K562 (cell line): Measurements from ENCODE around the gene TXNRD1.

Experiments used
- ARID2 ChIP-seq: fragments of 450-650 bp; IDR thresholded peaks from 2 replicates; pipeline ENCODE4 v1.6.1; 2017; ENCODE audit warnings: antibody characterized with exemption, mild to moderate bottlenecking
- EP300 ChIP-seq: IDR thresholded peaks from 2 replicates; pipeline ENCODE4 v1.6.1; 2012; ENCODE audit warnings: low read length, improper control_type of control experiment
- HLTF ChIP-seq: fragments of 450-650 bp; IDR thresholded peaks from 2 replicates; pipeline ENCODE4 v1.6.1; 2016
- NCOA2 ChIP-seq, 2 experiments: fragments of 450-650 bp; IDR thresholded peaks; 2 replicates each; pipeline ENCODE4 v1.6.1; 2018; ENCODE audit warnings: mild to moderate bottlenecking in 2 of 2, moderate library complexity in 1 of 2; ENCODE audit not compliant: partially characterized antibody in 2 of 2
- TF ChIP-seq, protein P1 (sequence below), 3 experiments: IDR thresholded peaks in 2 of 3; conservative IDR thresholded peaks in 1 of 3; 2 replicates each; pipeline ENCODE4 v1.5.1; 2011 to 2012; ENCODE audit warnings: low read length in 3 of 3, mild to moderate bottlenecking in 3 of 3, control low read depth in 2 of 3, improper control_type of control experiment in 1 of 3, inconsistent platforms in 1 of 3, low read depth in 1 of 3, mixed read lengths in 1 of 3, moderate library complexity in 1 of 3; ENCODE audit not compliant: insufficient read depth in 2 of 3

DNA sequence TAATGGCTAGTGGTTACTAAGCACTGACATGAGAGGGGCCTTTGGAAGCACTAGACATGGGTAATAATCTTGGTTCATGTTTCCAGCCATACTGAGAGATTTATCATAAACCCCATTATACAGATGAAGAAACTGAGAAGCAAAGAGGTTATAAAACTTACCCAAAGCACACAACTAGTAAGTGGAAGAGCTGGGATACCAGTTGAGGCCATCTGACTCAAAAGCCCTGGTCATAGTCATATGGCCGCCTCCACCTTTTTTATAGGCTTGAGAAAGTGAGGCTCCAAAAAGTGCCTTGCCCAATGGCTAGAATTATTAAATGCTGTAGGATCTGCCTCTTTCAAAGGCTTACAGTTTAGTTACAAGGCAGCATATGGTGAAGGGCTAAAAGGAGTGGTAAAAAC, 944 bp downstream of the TXNRD1 start:
- TF ChIP-seq, protein P1, sequence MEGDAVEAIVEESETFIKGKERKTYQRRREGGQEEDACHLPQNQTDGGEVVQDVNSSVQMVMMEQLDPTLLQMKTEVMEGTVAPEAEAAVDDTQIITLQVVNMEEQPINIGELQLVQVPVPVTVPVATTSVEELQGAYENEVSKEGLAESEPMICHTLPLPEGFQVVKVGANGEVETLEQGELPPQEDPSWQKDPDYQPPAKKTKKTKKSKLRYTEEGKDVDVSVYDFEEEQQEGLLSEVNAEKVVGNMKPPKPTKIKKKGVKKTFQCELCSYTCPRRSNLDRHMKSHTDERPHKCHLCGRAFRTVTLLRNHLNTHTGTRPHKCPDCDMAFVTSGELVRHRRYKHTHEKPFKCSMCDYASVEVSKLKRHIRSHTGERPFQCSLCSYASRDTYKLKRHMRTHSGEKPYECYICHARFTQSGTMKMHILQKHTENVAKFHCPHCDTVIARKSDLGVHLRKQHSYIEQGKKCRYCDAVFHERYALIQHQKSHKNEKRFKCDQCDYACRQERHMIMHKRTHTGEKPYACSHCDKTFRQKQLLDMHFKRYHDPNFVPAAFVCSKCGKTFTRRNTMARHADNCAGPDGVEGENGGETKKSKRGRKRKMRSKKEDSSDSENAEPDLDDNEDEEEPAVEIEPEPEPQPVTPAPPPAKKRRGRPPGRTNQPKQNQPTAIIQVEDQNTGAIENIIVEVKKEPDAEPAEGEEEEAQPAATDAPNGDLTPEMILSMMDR (IDR thresholded peaks at IDR 0.05 in 2 of 3, conservative IDR thresholded peaks at IDR 0.05 in 1 of 3; ENCODE audit: insufficient read depth in 2 of 3, low read depth in 1 of 3, low read length in 3 of 3): no peak
- TF ChIP-seq ARID2 (no peak), HLTF (no peak), NCOA2 (IDR thresholded peaks at IDR 0.05; ENCODE audit: partially characterized antibody in 2 of 2) (no peak), EP300 (no peak)
